GM18951 (cell line): Measurements from ENCODE around the gene PIWIL1.

Source experiments
- POLR2A ChIP-seq: IDR thresholded peaks from 4 replicates; pipeline ENCODE4 v1.6.1; 2011; ENCODE audit warnings: mild to moderate bottlenecking; ENCODE audit not compliant: insufficient read length, insufficient read depth; ENCODE audit errors: extremely low read depth
- in situ Hi-C: fragments of 300-500 bp; cut with MboI; formaldehyde crosslinking; loops from one replicate; pipeline ENCODE4 v1.12.0; 2022; ENCODE audit warnings: low sequenced_read_pairs, mixed read lengths, inconsistent platforms; ENCODE audit not compliant: unreplicated experiment

Gene PIWIL1

GRCh38 chr12:130330685-130331084 is 7.0 kb upstream of the PIWIL1 start:
- in situ Hi-C loops: loop anchor here (25.0 kb wide), 1 partner anchor 293 kb away; no protein-coding TSS in a partner anchor

DNA sequence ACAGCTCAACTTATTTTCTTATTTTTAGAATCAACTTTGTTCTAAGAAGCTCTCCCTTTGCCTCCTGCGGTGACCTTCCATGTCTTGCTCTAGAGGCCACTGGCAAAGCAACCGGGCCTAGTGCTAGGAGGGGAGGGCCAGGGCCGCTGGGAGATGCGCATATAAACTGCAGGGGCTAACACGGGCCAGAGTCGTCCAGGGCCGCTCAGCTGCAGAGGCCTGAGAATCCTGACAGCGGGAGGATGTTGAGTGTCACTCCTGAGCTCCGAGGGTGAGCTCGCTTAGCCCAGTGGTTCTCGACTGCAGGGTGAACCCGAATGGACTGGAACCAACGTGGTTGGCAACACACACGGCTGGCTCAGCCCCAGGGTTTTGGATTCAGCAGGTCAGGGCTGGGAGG is 6.5 kb upstream of the PIWIL1 start:
- in situ Hi-C loops: loop anchor here (25.0 kb wide), 1 partner anchor 294 kb away; no protein-coding TSS in a partner anchor
- no peak for TF ChIP-seq POLR2A

More at GRCh38 chr12:130330685-130331084, 7.0 kb upstream of the PIWIL1 start:
- no peak for TF ChIP-seq POLR2A

DNA sequence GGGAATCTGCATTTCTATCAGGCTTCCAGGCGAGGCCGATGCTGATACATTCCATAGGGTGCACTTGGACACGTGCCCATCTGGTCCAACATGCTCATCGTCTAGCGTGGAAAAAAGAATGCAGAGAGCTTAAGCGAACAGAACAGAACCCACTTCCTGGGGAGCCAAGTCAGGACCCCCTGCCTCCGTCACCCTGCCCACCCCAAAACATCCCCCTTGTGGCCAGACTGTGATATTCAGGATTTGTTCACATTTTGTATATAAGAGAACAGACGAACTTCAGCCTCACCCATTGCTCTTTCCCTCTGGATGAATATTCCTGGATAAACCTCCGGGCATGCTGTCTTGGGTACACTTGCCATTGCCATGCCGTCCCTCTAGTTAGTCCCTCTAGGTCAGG is 4.3 kb upstream of the PIWIL1 start:
- TF ChIP-seq POLR2A: no peak
- in situ Hi-C loops: loop anchor here (25.0 kb wide), 1 partner anchor 296 kb away; no protein-coding TSS in a partner anchor

- in situ Hi-C loops: loop anchor here (25.0 kb wide), 1 partner anchor 297 kb away; no protein-coding TSS in a partner anchor
Observed at GRCh38 chr12:130334399-130334798, 3.3 kb upstream of the PIWIL1 start.

DNA sequence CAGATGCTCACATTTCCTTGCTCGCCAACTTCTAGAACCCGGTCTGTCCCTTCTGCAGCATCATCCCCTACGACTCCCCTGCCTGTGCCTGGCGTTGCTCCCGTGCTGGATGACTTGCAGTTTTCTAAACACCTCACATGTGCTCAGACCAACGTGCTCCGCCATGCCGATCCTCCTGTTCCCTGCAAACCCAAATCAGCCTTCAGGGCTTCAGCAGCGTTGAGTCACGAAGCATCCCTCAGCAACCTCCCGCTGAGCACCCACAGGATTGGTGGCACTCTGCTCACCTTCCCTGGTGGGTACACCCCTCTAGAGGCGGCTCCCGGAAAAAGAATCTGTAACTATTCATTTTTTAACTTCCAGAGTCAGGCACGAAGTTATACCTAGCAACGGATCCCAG is 2.8 kb upstream of the PIWIL1 start:
- in situ Hi-C loops: loop anchor here (25.0 kb wide), 1 partner anchor 298 kb away; no protein-coding TSS in a partner anchor
- TF ChIP-seq POLR2A: no peak

More at GRCh38 chr12:130334399-130334798, 3.3 kb upstream of the PIWIL1 start:
- TF ChIP-seq POLR2A: no peak

DNA sequence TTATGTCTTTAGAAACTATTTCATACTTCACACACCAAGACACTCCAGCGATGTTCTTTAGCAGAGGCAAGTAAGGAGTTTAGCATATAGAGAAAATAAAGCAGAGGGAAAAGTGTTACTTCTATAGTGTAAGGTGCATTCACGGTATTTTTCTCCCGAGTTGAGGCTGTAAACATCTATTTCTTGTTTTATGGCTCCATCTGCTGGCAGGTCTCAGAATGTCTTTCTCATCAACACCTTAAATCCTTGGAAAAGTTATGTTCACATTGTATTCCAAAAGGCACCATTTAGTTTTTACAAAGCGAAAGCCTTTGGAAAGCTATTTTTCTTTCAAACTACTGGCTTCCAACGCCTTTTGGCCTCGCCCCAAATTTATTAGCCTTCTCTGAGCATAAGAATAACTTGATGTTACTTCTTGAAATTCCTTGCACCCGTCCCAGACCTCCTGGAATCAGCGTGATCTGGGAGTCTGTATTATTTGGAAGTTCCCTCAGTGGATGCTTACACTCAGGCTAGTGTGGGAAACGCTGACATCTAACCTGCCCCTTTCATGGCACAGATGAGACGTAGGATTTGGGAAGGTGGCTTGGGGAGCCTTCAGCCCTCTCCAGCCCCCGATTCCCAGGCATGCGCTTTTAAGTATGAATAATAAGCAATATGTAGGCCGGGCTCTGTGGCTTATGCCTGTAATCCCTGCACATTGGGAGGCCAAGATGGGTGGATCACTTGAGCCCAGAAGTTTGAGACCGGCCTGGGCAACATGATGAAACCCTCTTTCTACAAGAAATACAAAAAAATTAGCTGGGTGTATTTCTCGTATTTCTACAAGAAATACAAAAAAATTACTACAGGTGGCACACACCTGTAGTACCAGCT is 1.9 kb upstream of the PIWIL1 start:
- TF ChIP-seq POLR2A: no peak
- in situ Hi-C loops: loop anchor here (25.0 kb wide), 1 partner anchor 298 kb away; no protein-coding TSS in a partner anchor

DNA sequence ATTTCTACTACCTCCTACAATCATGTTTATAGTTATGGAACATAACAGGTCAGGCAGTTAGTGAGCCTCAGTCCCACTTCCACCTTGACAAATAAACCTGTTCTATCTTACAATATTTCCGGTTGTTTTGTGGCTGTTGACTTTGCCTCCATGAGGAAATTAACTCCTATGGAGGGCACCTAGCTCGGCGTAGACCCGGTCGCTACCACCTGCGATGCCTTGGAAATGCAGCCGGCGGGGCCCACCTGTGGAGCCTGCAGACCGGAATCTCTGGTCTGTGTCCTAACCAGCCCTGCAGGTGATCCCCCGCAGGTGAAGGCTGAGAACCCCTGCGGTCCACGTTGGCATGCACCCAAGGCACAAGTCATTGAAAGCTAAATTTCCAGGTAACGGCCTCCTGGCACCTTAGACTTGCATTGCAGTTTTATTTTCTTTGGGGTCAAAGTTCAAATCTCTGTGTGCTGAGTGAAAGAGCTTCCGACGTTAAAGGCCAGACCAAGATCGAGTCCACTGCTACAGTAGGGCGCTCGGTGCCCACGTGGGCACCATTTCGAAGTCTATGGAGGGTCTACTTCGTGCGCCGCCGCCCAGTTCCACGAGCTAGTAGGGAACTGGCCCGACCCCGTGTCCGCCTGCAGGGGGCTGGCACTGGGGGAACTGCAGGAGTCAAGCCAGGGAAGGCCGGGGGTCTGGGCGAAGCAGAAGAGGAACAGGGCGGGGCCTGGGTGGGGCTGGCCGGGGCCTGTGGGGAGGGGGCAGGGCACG is 782 bp upstream of the PIWIL1 start:
- in situ Hi-C loops: loop anchor here (25.0 kb wide), 1 partner anchor 300 kb away; no protein-coding TSS in a partner anchor
- no peak for TF ChIP-seq POLR2A

DNA sequence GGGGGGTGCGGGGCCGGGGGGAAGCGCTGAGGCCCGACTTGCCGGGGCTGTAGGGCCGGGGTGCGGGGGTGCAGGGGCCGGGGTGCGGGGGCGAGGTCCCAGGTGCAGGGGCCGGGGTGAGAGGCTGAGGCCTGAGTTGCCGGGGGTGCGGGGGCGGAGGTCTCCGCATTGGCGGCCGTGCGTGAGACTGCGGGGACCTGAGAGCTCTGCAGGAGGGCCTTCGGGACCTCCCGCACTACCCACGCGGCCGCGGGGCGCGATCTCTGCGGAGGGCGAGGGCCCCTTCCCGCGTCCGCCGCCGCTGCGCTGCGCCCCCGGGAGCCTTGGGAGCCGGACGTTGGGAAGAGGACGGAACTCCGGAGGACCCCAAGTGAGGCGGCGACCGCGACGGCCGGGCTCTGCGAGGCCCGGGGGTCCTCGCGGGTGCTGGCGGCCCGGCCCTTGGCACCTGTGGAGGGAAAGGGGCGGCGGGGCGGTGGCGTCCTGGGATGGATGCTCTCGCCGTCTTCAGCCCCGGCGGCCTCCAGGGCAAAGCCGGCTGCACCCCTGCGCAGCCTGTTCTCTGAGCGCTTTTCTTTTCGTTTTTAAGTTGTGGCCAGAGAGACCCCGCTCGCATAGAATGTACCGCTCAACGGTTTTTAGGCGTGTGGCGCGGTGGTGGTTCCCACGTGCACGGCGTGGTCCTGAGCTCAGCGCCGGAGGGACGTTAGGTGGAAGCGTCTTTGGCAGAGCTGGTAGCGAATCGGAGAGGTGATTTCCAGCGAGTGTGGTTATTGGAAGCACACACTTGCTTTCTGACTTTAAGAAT is 1.3 kb downstream of the PIWIL1 start:
- no peak for TF ChIP-seq POLR2A
- in situ Hi-C loops: loop anchor here (25.0 kb wide), 1 partner anchor 302 kb away; no protein-coding TSS in a partner anchor

- in situ Hi-C loops: loop anchor here (25.0 kb wide), 1 partner anchor 303 kb away; no protein-coding TSS in a partner anchor
- TF ChIP-seq POLR2A: no peak
Observed at GRCh38 chr12:130339951-130340350, 2.3 kb downstream of the PIWIL1 start.

DNA sequence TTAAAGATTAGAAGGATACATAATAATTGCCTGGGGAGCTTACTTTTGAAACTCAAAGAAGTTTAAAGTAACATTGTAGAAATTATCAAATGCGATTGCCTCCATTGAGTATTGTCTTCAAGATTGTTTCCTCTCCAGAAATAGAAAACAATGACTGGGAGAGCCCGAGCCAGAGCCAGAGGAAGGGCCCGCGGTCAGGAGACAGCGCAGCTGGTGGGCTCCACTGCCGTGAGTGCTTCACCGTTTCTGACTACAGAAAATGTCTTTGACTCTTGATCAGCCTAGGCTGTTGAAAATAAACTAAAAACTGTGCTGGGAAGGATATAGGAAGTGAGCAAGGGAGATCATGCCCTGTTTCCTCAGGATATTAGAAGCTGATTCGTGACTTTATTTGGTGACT is 4.8 kb downstream of the PIWIL1 start:
- in situ Hi-C loops: loop anchor here (25.0 kb wide), 1 partner anchor 305 kb away; no protein-coding TSS in a partner anchor
- TF ChIP-seq POLR2A: no peak

- in situ Hi-C loops: loop anchor here (25.0 kb wide), 1 partner anchor 306 kb away; no protein-coding TSS in a partner anchor
- no peak for TF ChIP-seq POLR2A
Observed at GRCh38 chr12:130342842-130343241, 5.2 kb downstream of the PIWIL1 start.

- no peak for TF ChIP-seq POLR2A
- in situ Hi-C loops: loop anchor here (25.0 kb wide), 1 partner anchor 307 kb away; no protein-coding TSS in a partner anchor
Observed at GRCh38 chr12:130344529-130344928, 6.8 kb downstream of the PIWIL1 start.
